Thyroid gland (tissue), 4 donors: Measurements from ENCODE around the gene SLC35B2. TPM values are rescaled to one million over a fixed set of nuclear protein-coding genes. Genes with fewer than 3 reads are reported as not detected.

Source experiments
- DNase-seq, 2 donors: peaks; one replicate each; pipeline ENCODE4 v3.0.0-alpha.2; 2019
- H3K27ac ChIP-seq, 3 donors: fragments of 200-600 bp; sonication (generic); 1 replicate in 2 of 3; 2 replicates in 1 of 3; pipeline ENCODE4 v1.5.1; 2016 to 2019; ENCODE audit warnings: mild to moderate bottlenecking in 1 of 3, moderate library complexity in 1 of 3
- H3K27me3 ChIP-seq: fragments of 200-600 bp; sonication (generic); one replicate; pipeline ENCODE4 v1.5.1; 2019
- H3K36me3 ChIP-seq, 2 donors: fragments of 200-600 bp; sonication (generic); one replicate each; pipeline ENCODE4 v1.5.1; 2016 to 2019
- H3K4me1 ChIP-seq, 2 donors: fragments of 200-600 bp; sonication (generic); one replicate each; pipeline ENCODE4 v1.5.1; 2017 to 2019
- H3K4me3 ChIP-seq, 3 donors: fragments of 200-600 bp; sonication (generic); replicated peaks in 1 of 3; 1 replicate in 2 of 3; 2 replicates in 1 of 3; pipeline ENCODE4 v1.5.1; 2016; ENCODE audit warnings: mild to moderate bottlenecking in 1 of 3
- H3K9me3 ChIP-seq: fragments of 200-600 bp; sonication (generic); one replicate; pipeline ENCODE4 v1.5.1; 2017
- CTCF ChIP-seq, 6 experiments: fragments of 200-600 bp in 3 of 6; fragments of 450-650 bp in 3 of 6; sonication (generic) in 3 of 6; IDR thresholded peaks; one replicate each; pipeline ENCODE4 v1.5.1; 2016 to 2019; ENCODE audit warnings: antibody characterized with exemption in 6 of 6, mild to moderate bottlenecking in 2 of 6, inconsistent platforms in 1 of 6, moderate library complexity in 1 of 6
- POLR2A ChIP-seq, 2 donors: fragments of 450-650 bp; IDR thresholded peaks; one replicate each; pipeline ENCODE4 v1.6.1; 2017; ENCODE audit warnings: antibody characterized with exemption in 2 of 2, mild to moderate bottlenecking in 2 of 2, moderate library complexity in 1 of 2
- WGBS, 2 donors: methylation state at CpG; one replicate each; pipeline ENCODE4 v1.1.5; 2017; 5-methylcytosine and 5-hydroxymethylcytosine counted together
- intact Hi-C: fragments of 100-400 bp; cut with DNase I; formaldehyde crosslinking; loops from one replicate; pipeline ENCODE4 v1.15.1; 2023
- total RNA-seq, 4 donors: library from RNA; depleted of rRNA; stranded (reverse); fragments of >200 nt; gene quantifications; one replicate each; pipeline ENCODE4 v1.2.3, GENCODE V29; 2016

The SLC35B2 gene
- total RNA-seq, 4 donors from 2014 or later: 28.5 to 46.5 (median 41.8) TPM

GRCh38 chr6:44254191-44255104 is 2.9 kb downstream of the SLC35B2 start:
- intact Hi-C loops: loop anchor here (5.0 kb wide), 1 partner anchor 82 kb away; no protein-coding TSS in a partner anchor
- no peak for DNase-seq
- H3K4me3 ChIP-seq: no peak overlapping the region
- TF ChIP-seq CTCF (IDR thresholded peaks at IDR 0.05) (no peak), POLR2A (IDR thresholded peaks at IDR 0.05) (no peak)
- WGBS, 2 donors: 82% methylated on average over 12 of the region's 12 CpGs
- H3K4me1 ChIP-seq: peaks cover 5 to 19% of the 10 kb centered on the region in 2 donors
- H3K36me3 ChIP-seq: peaks cover 56 to 59% of the 10 kb centered on the region in 2 donors
- H3K27me3 ChIP-seq: no peaks in the 10 kb centered on the region
- H3K27ac ChIP-seq: no peak overlapping the region
- H3K9me3 ChIP-seq: no peaks in the 10 kb centered on the region

GRCh38 chr6:44253307-44254101 is 3.8 kb downstream of the SLC35B2 start:
- 73 to 75% methylated on average over 10 of the region's 10 CpGs for WGBS, 2 donors
- TF ChIP-seq POLR2A (IDR thresholded peaks at IDR 0.05): no peak
- peak in 1 of 6 experiments; percentile 35 for TF ChIP-seq CTCF (IDR thresholded peaks at IDR 0.05)
- Histone ChIP-seq H3K9me3 (no peaks in the 10 kb centered on the region), H3K36me3 (peaks cover 63 to 66% of the 10 kb centered on the region in 2 donors), H3K4me1 (peaks cover 7 to 29% of the 10 kb centered on the region in 2 donors), H3K4me3 (no peak overlapping the region), H3K27ac (no peak overlapping the region), H3K27me3 (no peaks in the 10 kb centered on the region)
- intact Hi-C loops: no loop called here
- DNase-seq: peak in 1 of 2 donors; percentile 29

GRCh38 chr6:44251576-44252524 is 5.5 kb downstream of the SLC35B2 start:
- no peaks in the 10 kb centered on the region for H3K27me3 ChIP-seq
- peaks cover 63 to 66% of the 10 kb centered on the region in 2 donors for H3K36me3 ChIP-seq
- TF ChIP-seq CTCF (IDR thresholded peaks at IDR 0.05): no peak
- TF ChIP-seq POLR2A (IDR thresholded peaks at IDR 0.05): no peak
- no peaks in the 10 kb centered on the region for H3K9me3 ChIP-seq
- no peak overlapping the region for H3K27ac ChIP-seq
- peaks cover 13 to 27% of the 10 kb centered on the region in 2 donors for H3K4me1 ChIP-seq
- H3K4me3 ChIP-seq: no peak overlapping the region
- intact Hi-C loops: no loop called here
- 95% methylated on average over 14 of the region's 14 CpGs for WGBS, 2 donors
- no peak for DNase-seq

- H3K27ac ChIP-seq: no peak overlapping the region
- TF ChIP-seq POLR2A (IDR thresholded peaks at IDR 0.05) (no peak), CTCF (IDR thresholded peaks at IDR 0.05) (no peak)
Measured at GRCh38 chr6:44250718-44251123, 6.6 kb downstream of the SLC35B2 start.

More at GRCh38 chr6:44250718-44251123, 6.6 kb downstream of the SLC35B2 start:
- DNase-seq: no peak
- H3K4me1 ChIP-seq: peaks cover 8 to 20% of the 10 kb centered on the region in 2 donors
- 84 to 85% methylated on average over 3 of the region's 3 CpGs for WGBS, 2 donors
- no peak overlapping the region for H3K4me3 ChIP-seq
- peaks cover 63 to 66% of the 10 kb centered on the region in 2 donors for H3K36me3 ChIP-seq
- H3K9me3 ChIP-seq: no peaks in the 10 kb centered on the region
- no peaks in the 10 kb centered on the region for H3K27me3 ChIP-seq
- intact Hi-C loops: no loop called here
